Left lung (tissue), 10 donors: ENCODE data around the gene SLC6A18. TPM values are rescaled to one million over a fixed set of nuclear protein-coding genes. Genes with fewer than 3 reads are reported as not detected.
"Not testable (repeated sequence)": the region's sequence is repeated elsewhere in the genome, so short reads cannot be mapped to it uniquely, and the experiment has no call there.

Experiments
- ATAC-seq: fragments of 200-7000 bp; cut with Tn5 transposase; one replicate; pipeline ENCODE4 v1.9.1; 2020; ENCODE audit warnings: moderate library complexity
- DNase-seq, 4 donors: peaks; one replicate each; pipeline ENCODE4 v3.0.0-alpha.2; 2013 to 2020
- H3K27ac ChIP-seq, 2 donors: fragments of 200-600 bp; sonication (generic) in 1 of 2; one replicate each; pipeline versions ENCODE4 v1.5.0 to v1.8.0; 2020 to 2021
- H3K27me3 ChIP-seq, 2 donors: fragments of 200-600 bp; sonication (generic) in 1 of 2; one replicate each; pipeline versions ENCODE4 v1.5.0 to v1.8.0; 2020 to 2021
- H3K36me3 ChIP-seq, 2 donors: fragments of 200-600 bp; sonication (generic) in 1 of 2; one replicate each; pipeline versions ENCODE4 v1.5.0 to v1.8.0; 2020 to 2021
- H3K4me1 ChIP-seq, 2 donors: fragments of 200-600 bp; one replicate each; pipeline ENCODE4 v1.8.0; 2021
- H3K4me3 ChIP-seq, 2 donors: fragments of 200-600 bp; sonication (generic) in 1 of 2; one replicate each; pipeline versions ENCODE4 v1.5.0 to v1.8.0; 2020 to 2021; ENCODE audit warnings: mild to moderate bottlenecking in 1 of 2
- H3K9me3 ChIP-seq, 2 donors: fragments of 200-600 bp; sonication (generic) in 1 of 2; one replicate each; pipeline versions ENCODE4 v1.5.0 to v1.8.0; 2020 to 2021
- CTCF ChIP-seq, 2 donors: fragments of 200-600 bp; sonication (generic) in 1 of 2; IDR thresholded peaks; one replicate each; pipeline versions ENCODE4 v1.5.0 to v1.8.0; 2021; ENCODE audit warnings: antibody characterized with exemption in 2 of 2
- intact Hi-C, 2 donors: fragments of 100-400 bp; cut with DNase I; formaldehyde crosslinking; loops; one replicate each; pipeline versions ENCODE4 v1.11.2 to v1.14.2; 2022
- polyA plus RNA-seq, 6 donors: library from polyadenylated mRNA; unstranded; fragments of 120-200 nt; gene quantifications; one replicate each; pipeline ENCODE4 v1.2.1, GENCODE V29; 2013; ENCODE audit not compliant: insufficient read length in 6 of 6
- total RNA-seq, 2 donors: library from RNA; stranded (reverse); fragmentation: NEBNext Ultra II Directional; extraction: Animal tissue kit (Norgen Biotek cat#: 25700); gene quantifications; one replicate each; pipeline ENCODE4 v1.2.1, GENCODE V29; 2021
- donor health status: DM: no; HTN: yes; CAD: no.
- donor health status: DM: no; HTN: no; CAD: no.

SLC6A18 gene
- total and polyA plus RNA-seq, 8 donors, result 0.18 TPM; not detected in 7

- Histone ChIP-seq H3K27ac (no peak overlapping the region), H3K9me3 (no peaks in the 10 kb centered on the region), H3K4me3 (no peak overlapping the region), H3K36me3 (no peaks in the 10 kb centered on the region), H3K27me3 (peaks cover 0 to 66% of the 10 kb centered on the region in 2 donors), H3K4me1 (no peaks in the 10 kb centered on the region)
- DNase-seq (no peak), ATAC-seq (no peak)
- intact Hi-C loops, result no loop called here
- no peak for TF ChIP-seq CTCF (IDR thresholded peaks at IDR 0.05)
Measured at GRCh38 chr5:1226839-1227581, 1.8 kb downstream of the SLC6A18 start.

- Histone ChIP-seq H3K27me3 (peaks cover 0 to 72% of the 10 kb centered on the region in 2 donors), H3K4me3 (no peak overlapping the region), H3K4me1 (no peaks in the 10 kb centered on the region), H3K27ac (no peak overlapping the region), H3K9me3 (no peaks in the 10 kb centered on the region), H3K36me3 (no peaks in the 10 kb centered on the region)
- DNase-seq (peak in 1 of 4 donors; percentile 44), ATAC-seq (peak; percentile 77)
- no peak for TF ChIP-seq CTCF (IDR thresholded peaks at IDR 0.05)
- intact Hi-C loops, result no loop called here
Measured at GRCh38 chr5:1227667-1228066, 2.5 kb downstream of the SLC6A18 start.

GRCh38 chr5:1228120-1228519, 2.9 kb downstream of the SLC6A18 start:
- H3K4me3 ChIP-seq, result no peak overlapping the region
- H3K27me3 ChIP-seq, result peaks cover 0 to 76% of the 10 kb centered on the region in 2 donors
- ATAC-seq (no peak), DNase-seq (no peak)
- no peaks in the 10 kb centered on the region for H3K9me3 ChIP-seq
- TF ChIP-seq CTCF (IDR thresholded peaks at IDR 0.05), result no peak
- no peak overlapping the region for H3K27ac ChIP-seq
- intact Hi-C loops, result no loop called here
- no peaks in the 10 kb centered on the region for H3K36me3 ChIP-seq
- H3K4me1 ChIP-seq, result no peaks in the 10 kb centered on the region

- intact Hi-C loops, H3K4me3 ChIP-seq, H3K27ac ChIP-seq, DNase-seq, H3K4me1 ChIP-seq, ATAC-seq, H3K36me3 ChIP-seq, H3K9me3 ChIP-seq: not testable (repeated sequence)
- H3K27me3 ChIP-seq, result peaks cover 0 to 73% of the 10 kb centered on the region in 2 donors
Measured at GRCh38 chr5:1229023-1229422, 3.8 kb downstream of the SLC6A18 start.

GRCh38 chr5:1229822-1230221, 4.6 kb downstream of the SLC6A18 start:
- peaks cover 0 to 2% of the 10 kb centered on the region in 2 donors for H3K9me3 ChIP-seq
- intact Hi-C loops, result no loop called here
- ATAC-seq (no peak), DNase-seq (no peak)
- TF ChIP-seq CTCF (IDR thresholded peaks at IDR 0.05), result no peak
- H3K4me1 ChIP-seq, result no peaks in the 10 kb centered on the region
- peaks cover 0 to 74% of the 10 kb centered on the region in 2 donors for H3K27me3 ChIP-seq
- H3K4me3 ChIP-seq, result no peak overlapping the region
- H3K27ac ChIP-seq, result no peak overlapping the region
- no peaks in the 10 kb centered on the region for H3K36me3 ChIP-seq

GRCh38 chr5:1230551-1230950, 5.4 kb downstream of the SLC6A18 start:
- Histone ChIP-seq H3K27me3 (peaks cover 0 to 72% of the 10 kb centered on the region in 2 donors), H3K36me3 (no peaks in the 10 kb centered on the region), H3K9me3 (peaks cover 0 to 10% of the 10 kb centered on the region in 2 donors), H3K4me1 (no peaks in the 10 kb centered on the region), H3K4me3 (no peak overlapping the region), H3K27ac (no peak overlapping the region)
- intact Hi-C loops, result no loop called here
- no peak for ATAC-seq
- DNase-seq, result no peak
- TF ChIP-seq CTCF (IDR thresholded peaks at IDR 0.05), result no peak
